GM10847 (cell line): Measurements from ENCODE around the gene ZYG11A.

ENCODE experiments used
- POLR2A ChIP-seq: IDR thresholded peaks from 2 replicates; pipeline ENCODE4 v1.6.1; 2011; ENCODE audit not compliant: insufficient read length; ENCODE audit errors: extremely low read depth

Gene ZYG11A

DNA sequence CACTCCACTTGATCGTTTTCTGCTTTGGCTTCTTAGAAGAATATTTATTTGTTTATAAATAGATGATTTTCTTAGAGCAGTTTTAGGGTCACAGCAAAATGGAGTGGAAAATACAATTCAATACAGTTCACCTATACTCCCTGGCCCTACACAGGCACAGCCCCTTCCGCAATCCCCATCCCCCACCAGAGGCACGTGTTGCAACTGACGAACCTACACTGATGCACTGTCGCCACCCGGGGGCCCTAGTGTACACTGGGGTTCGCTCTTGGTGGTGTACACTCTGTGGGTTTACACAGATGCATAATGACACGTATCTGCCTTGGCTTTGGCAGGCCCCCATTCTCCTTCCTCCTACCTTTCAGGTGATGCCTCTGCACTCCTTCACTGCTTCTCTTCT is 71.0 kb downstream of the ZYG11A start:
- no peak for TF ChIP-seq POLR2A

DNA sequence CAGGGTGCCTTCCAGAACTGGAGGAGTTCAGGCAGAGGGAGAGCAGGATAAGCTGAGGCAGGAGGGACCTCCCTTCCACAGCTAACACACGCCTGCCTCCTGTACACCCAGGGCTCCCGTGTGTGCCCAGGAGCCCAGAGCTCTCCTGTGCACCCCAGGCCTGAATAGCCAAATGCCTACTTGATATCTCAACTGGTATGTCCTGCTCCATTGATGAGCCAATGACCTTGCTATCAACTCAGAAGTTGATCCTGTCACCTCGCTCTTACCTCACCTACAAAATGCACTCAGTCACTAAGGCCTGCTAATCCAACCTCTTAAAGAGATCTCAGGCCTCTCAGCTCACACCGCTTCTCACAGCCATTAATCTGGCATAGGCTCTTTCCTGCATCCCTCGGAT is 71.9 kb downstream of the ZYG11A start:
- no peak for TF ChIP-seq POLR2A

DNA sequence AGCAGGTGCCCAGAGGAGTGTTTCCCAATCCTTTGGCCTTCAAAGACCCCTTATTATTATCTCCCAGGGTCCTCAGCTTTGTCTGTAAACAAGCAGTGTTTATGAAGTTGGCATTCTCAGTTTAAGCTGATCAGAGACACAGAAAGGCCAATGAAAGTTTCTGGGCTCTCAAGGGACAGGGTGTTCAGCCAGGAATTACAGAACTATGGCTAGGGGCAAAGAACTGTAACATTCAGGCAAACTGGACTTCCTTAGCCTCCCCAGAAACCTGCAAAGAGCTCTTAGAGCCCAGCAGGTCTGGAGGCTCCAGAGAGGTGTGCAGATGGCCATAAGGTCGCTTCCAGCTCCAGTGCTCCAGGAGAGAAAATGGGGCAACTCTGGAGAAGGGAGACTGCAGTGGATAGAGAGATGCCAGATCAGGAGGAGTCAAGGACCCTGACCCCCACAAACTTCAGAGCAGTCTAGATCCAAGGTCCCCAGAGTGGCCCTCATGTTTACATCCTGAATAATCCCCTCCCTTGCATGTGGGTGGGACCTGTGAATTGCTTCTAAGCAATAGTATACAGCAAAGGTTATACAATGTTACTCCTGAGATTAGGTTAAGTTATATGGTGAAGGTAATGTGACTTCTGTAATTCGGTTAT is 72.8 kb downstream of the ZYG11A start:
- no peak for TF ChIP-seq POLR2A

- TF ChIP-seq POLR2A = no peak
Measured at GRCh38 chr1:52915855-52916220, 73.3 kb downstream of the ZYG11A start.

DNA sequence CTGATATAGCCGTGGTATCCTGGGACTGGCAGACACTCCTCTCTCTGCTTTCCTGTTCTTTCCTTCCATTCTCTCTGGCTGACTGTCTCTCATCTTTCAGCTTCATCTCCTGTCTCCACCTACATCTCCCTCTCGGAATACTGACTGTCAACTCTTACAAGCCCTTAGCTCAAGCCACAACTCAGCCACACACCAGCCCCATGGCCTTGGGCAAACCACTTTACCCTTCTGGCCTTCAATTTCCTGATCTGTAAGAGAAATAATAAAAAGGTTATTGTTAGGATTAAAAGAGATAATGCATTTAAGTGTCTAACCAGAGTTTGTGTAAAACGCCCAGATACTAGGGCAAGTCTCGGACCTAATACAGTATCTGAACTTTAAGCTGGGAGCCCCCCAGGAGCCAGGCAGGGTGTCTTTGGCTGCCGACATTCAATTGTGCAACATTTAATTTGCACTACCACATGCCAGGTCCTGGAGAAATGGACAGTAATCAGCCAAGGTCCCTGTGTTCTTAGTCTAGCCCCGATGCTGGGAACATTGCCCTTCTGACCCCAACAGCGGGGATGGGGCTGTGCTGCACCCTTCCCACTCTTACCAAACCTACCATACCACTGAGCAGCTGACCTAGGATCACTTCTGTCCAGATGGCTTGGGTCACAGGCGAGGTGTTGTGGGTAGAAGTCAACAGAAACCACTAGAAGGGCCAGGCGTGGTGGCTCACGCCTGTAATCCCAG is 73.8 kb downstream of the ZYG11A start:
- TF ChIP-seq POLR2A = no peak

DNA sequence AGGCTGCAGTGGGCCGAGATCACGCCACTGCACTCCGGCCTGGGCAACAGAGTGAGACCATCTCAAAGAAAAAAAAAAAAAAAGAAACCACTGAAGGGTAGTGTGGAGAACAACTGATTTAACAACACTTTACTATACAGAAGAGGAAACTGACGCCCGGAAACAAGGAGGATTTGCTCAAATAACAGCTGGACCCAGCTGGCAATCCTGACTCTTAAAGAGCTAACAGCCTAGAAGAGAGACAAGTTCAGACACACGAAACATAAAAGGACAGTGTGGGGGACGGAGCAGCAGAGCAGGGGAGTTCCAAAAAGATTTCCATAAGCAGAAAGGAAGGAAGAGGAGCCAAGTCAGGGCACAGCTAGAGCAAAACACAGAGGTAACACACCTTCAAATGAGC is 74.6 kb downstream of the ZYG11A start:
- no peak for TF ChIP-seq POLR2A

GRCh38 chr1:52917581-52917980 is 75.0 kb downstream of the ZYG11A start:
- no peak for TF ChIP-seq POLR2A

- no peak for TF ChIP-seq POLR2A
Measured at GRCh38 chr1:52918201-52918600, 75.6 kb downstream of the ZYG11A start.

DNA sequence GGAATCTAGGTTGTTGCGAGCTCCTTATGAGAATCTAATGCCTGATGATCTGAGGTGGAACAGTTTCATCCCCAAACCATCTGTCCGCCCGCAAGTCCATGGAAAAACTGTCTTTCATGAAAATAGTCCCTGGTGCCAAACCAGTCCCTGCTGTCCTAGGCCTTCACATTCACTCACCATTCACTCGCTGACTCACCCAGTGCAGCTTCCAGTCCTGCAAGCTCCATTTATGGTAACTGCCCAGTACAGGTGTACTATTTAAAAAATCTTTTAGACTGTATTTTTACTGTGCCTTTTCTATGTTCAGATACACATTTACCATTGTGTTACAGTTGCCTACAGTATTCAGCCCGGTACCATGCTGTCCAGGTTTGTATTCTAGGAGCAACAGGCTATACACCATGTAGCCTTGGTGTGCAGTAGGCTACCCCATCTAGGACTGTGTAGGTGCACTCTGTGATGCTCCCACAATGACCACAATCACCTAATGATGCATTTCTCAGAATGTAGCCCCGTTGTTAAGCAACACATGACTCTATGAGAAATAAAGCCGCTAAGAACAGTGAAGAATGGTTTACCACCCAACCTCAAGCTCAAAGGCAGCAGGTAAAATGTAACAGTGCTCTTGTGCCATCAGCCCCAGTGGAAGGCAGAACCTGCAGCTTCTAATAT is 76.6 kb downstream of the ZYG11A start:
- TF ChIP-seq POLR2A = no peak

DNA sequence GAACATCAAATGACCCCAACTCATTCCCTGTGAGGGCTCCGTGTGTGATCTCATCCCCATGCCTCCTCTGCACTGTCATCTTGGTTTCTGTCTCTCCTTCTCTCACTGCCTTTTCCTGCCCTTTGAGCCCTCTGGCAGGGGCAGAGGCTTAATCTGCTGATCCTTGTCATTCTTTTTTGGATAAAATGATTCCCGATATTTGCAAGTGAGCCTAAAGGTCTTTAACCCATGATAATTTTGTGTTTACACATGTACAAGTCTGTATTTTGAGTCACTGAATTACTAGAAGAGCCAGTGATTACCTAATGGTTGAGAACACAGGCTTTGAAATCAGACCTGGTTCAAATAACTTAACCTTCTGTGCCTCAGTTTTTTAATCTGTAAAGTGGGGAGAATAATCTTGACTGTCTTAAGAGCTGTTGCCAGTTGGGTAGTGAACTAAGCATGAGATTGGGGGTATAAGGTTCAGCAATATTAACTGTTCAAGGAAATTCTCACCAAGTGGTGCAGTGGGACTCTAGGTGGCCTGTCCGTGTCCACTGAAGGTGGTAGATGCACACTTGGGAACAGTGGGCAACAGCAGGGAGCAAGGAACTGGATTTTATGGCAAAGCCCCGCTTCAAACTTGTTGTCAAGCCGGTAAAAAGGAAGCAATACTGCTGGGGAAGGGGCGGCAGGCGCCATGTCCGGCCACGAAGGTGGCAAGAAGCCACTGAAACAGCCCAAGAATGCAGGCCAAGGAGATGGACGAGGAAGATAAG is 77.3 kb downstream of the ZYG11A start:
- TF ChIP-seq POLR2A = no peak

GRCh38 chr1:52920791-52921291 is 78.3 kb downstream of the ZYG11A start:
- no peak for TF ChIP-seq POLR2A

GRCh38 chr1:52925571-52926005 is 83.0 kb downstream of the ZYG11A start:
- no peak for TF ChIP-seq POLR2A

DNA sequence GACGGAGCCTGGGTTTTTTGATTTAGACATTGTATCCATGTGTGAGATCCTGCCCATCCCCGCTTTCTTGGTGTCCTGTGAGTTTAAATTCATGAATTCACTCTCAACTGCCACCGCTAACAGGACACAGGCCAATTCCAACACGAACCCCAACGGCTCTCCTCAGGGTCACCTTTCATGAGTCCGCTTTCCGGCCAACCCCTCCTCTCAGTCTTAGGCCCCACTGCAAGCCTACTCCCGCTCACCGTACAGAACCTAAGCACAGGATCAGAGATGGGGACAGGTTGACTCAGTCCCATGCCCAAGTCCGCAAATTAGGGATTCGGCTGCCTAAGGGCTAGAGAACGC is 84.3 kb downstream of the ZYG11A start:
- TF ChIP-seq POLR2A = no peak

GRCh38 chr1:52927212-52928014 is 84.9 kb downstream of the ZYG11A start, which contains the start of gene SCP2:
SCP2 (plus strand) TSS chr1:52927276; CDS start chr1:52927397, 121 bp downstream.
- TF ChIP-seq POLR2A = peak; percentile 33

DNA sequence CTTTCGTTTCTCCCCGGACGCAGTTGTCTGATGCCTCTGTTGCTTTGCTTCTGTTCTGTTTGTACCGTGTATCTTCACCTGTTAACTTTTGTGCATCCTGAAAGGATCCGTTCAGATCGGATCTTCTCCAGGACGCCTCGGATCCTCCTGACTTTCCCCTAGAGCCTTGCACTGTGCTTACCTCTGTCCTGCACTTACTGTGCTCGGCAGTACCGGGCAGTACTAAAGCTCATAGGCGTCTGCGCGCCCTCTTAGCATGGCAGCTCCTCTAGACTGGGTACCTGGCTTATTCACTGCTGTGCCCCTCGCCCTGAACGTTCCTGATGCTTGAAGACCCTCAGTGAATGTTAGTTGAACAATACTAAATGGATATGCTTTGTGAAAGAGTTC is 85.5 kb downstream of the ZYG11A start:
- no peak for TF ChIP-seq POLR2A
